IMR-90 (cell line): ENCODE measurements around the gene AKAP6. TPM values are rescaled to one million over a fixed set of nuclear protein-coding genes. Genes with fewer than 3 reads are reported as not detected.

Experiments used
- ATAC-seq: fragments of 200-7000 bp; cut with Tn5 transposase; 2 replicates; pipeline ENCODE4 v1.9.1; 2020; ENCODE audit warnings: low read depth, mild to moderate bottlenecking, moderate library complexity
- BruUV-seq: library from RNA; stranded (reverse); fragments of 400-500 nt; replicated peaks from 2 replicates; lab custom pipeline; 2021; lab: Mats Ljungman, UMichigan
- CTCF ChIA-PET: fragments of 300-600 bp; formaldehyde crosslinking; extraction: SDS; loops from one replicate; lab custom pipeline; 2021; ENCODE audit warnings: antibody characterized with exemption; lab: Yijun Ruan, JAX
- POLR2A ChIA-PET: fragments of 300-600 bp; sonication (Branson Sonifier 250); formaldehyde crosslinking; loops from one replicate; lab custom pipeline; 2022; ENCODE audit warnings: antibody characterized with exemption; ENCODE audit not compliant: unreplicated experiment; lab: Charles Lee
- DNase-seq: peaks from one replicate; pipeline ENCODE4 v3.0.0; 2013
- H2AFZ ChIP-seq: replicated peaks from 2 replicates; pipeline ENCODE3; 2013; ENCODE audit warnings: low read length, mild to moderate bottlenecking; ENCODE audit not compliant: poor library complexity
- H2AK5ac ChIP-seq: 2 replicates; pipeline ENCODE4 v1.6.1; 2013; ENCODE audit warnings: low read depth, low read length, inconsistent platforms
- H2AK9ac ChIP-seq: replicated peaks from 2 replicates; pipeline ENCODE3; 2013; ENCODE audit warnings: mild to moderate bottlenecking, low read depth, low read length, moderate library complexity; ENCODE audit not compliant: poor library complexity
- H2BK120ac ChIP-seq: 2 replicates; pipeline ENCODE4 v1.6.1; 2013; ENCODE audit warnings: low read depth, low read length, inconsistent platforms
- H2BK15ac ChIP-seq: 3 replicates; pipeline ENCODE4 v1.6.1; 2013; ENCODE audit warnings: low read depth, low read length, inconsistent platforms
- H2BK20ac ChIP-seq: 2 replicates; pipeline ENCODE4 v1.6.1; 2013; ENCODE audit warnings: low read depth, mild to moderate bottlenecking, inconsistent platforms, low read length, moderate library complexity
- H2BK5ac ChIP-seq: 2 replicates; pipeline ENCODE4 v1.6.1; 2013; ENCODE audit warnings: mild to moderate bottlenecking, low read depth, low read length, inconsistent platforms; ENCODE audit not compliant: poor library complexity, severe bottlenecking
- H3K14ac ChIP-seq: replicated peaks from 2 replicates; pipeline ENCODE4 v1.6.1; 2013; ENCODE audit warnings: low read depth, low read length, inconsistent platforms
- H3K18ac ChIP-seq: 2 replicates; pipeline ENCODE4 v1.6.1; 2013; ENCODE audit warnings: low read depth, low read length, control low read depth
- H3K23ac ChIP-seq: 2 replicates; pipeline ENCODE4 v1.6.1; 2013; ENCODE audit warnings: low read depth, low read length, inconsistent platforms
- H3K27ac ChIP-seq: 2 replicates; pipeline ENCODE4 v1.5.1; 2013; ENCODE audit warnings: mild to moderate bottlenecking, control low read depth, low read length; ENCODE audit not compliant: insufficient read depth
- H3K27me3 ChIP-seq: 2 replicates; pipeline ENCODE4 v1.6.1; 2013; ENCODE audit warnings: low read length; ENCODE audit not compliant: control insufficient read depth, insufficient read depth
- H3K36me3 ChIP-seq: 2 replicates; pipeline ENCODE4 v1.6.1; 2013; ENCODE audit warnings: low read length, mixed read lengths; ENCODE audit not compliant: control insufficient read depth, insufficient read depth
- H3K4ac ChIP-seq: 2 replicates; pipeline ENCODE4 v1.6.1; 2013; ENCODE audit warnings: low read depth, low read length, inconsistent platforms
- H3K4me1 ChIP-seq: 2 replicates; pipeline ENCODE4 v1.6.1; 2013; ENCODE audit warnings: low read length, mixed read lengths; ENCODE audit not compliant: control insufficient read depth, insufficient read depth
- H3K4me2 ChIP-seq: 2 replicates; pipeline ENCODE4 v1.6.1; 2013; ENCODE audit warnings: low read depth, mild to moderate bottlenecking, control low read depth, low read length, moderate library complexity
- H3K4me3 ChIP-seq: 2 replicates; pipeline ENCODE4 v1.5.1; 2013; ENCODE audit warnings: low read depth, mild to moderate bottlenecking, control low read depth, low read length, moderate library complexity; ENCODE audit not compliant: insufficient read depth
- H3K56ac ChIP-seq: 2 replicates; pipeline ENCODE4 v1.6.1; 2013; ENCODE audit warnings: low read length, inconsistent platforms; ENCODE audit not compliant: insufficient read depth; ENCODE audit errors: extremely low read depth
- H3K79me1 ChIP-seq, 2 experiments: 2 replicates each; pipeline ENCODE4 v1.6.1; 2013; ENCODE audit warnings: low read length in 2 of 2, inconsistent platforms in 1 of 2, low read depth in 1 of 2
- H3K9ac ChIP-seq: 2 replicates; pipeline ENCODE4 v1.6.1; 2013; ENCODE audit warnings: low read depth, low read length, control low read depth
- H3K9me1 ChIP-seq: 2 replicates; pipeline ENCODE4 v1.6.1; 2013; ENCODE audit warnings: low read length, inconsistent platforms; ENCODE audit not compliant: insufficient read depth
- H3K9me3 ChIP-seq: 2 replicates; pipeline ENCODE4 v1.6.1; 2013; ENCODE audit warnings: low read length; ENCODE audit not compliant: control insufficient read depth, insufficient read depth
- H4K20me1 ChIP-seq: 2 replicates; pipeline ENCODE4 v1.6.1; 2013; ENCODE audit warnings: low read length, inconsistent platforms; ENCODE audit not compliant: insufficient read depth
- H4K5ac ChIP-seq: 2 replicates; pipeline ENCODE4 v1.6.1; 2013; ENCODE audit warnings: mild to moderate bottlenecking, low read depth, low read length, control low read depth
- H4K8ac ChIP-seq, 2 experiments: 2 replicates each; pipeline ENCODE4 v1.6.1; 2013; ENCODE audit warnings: low read depth in 2 of 2, low read length in 2 of 2, control low read depth in 1 of 2, inconsistent platforms in 1 of 2
- H4K91ac ChIP-seq: 2 replicates; pipeline ENCODE4 v1.6.1; 2013; ENCODE audit warnings: low read depth, low read length, inconsistent platforms; ENCODE audit not compliant: insufficient read depth
- BHLHE40 ChIP-seq: fragments of 150-350 bp; IDR thresholded peaks from 2 replicates; pipeline ENCODE4 v1.6.1; 2016; ENCODE audit warnings: mild to moderate bottlenecking, low read depth, low read length
- CEBPB ChIP-seq: IDR thresholded peaks from 2 replicates; pipeline ENCODE4 v1.6.1; 2012; ENCODE audit warnings: low read depth, low read length, improper control_type of control experiment
- CHD1 ChIP-seq: IDR thresholded peaks from 2 replicates; pipeline ENCODE4 v1.6.1; 2012; ENCODE audit warnings: low read depth, low read length, improper control_type of control experiment
- CTCF ChIP-seq: conservative IDR thresholded peaks from 2 replicates; pipeline ENCODE4 v1.5.1; 2012; ENCODE audit warnings: mild to moderate bottlenecking, low read depth, low read length, improper control_type of control experiment
- ELK1 ChIP-seq: fragments of 150-350 bp; IDR thresholded peaks from 2 replicates; pipeline ENCODE4 v1.6.1; 2016; ENCODE audit warnings: low read depth, mild to moderate bottlenecking, low read length, moderate library complexity, borderline replicate concordance
- FOS ChIP-seq: fragments of 150-350 bp; IDR thresholded peaks from 2 replicates; pipeline ENCODE4 v1.6.1; 2016; ENCODE audit warnings: low read depth, low read length
- MAFK ChIP-seq: IDR thresholded peaks from 2 replicates; pipeline ENCODE4 v1.6.1; 2012; ENCODE audit warnings: low read depth, low read length, improper control_type of control experiment
- MAZ ChIP-seq: IDR thresholded peaks from 2 replicates; pipeline ENCODE4 v1.6.1; 2012; ENCODE audit warnings: low read depth, mild to moderate bottlenecking, low read length, improper control_type of control experiment, moderate library complexity, borderline replicate concordance
- MXI1 ChIP-seq: IDR thresholded peaks from 2 replicates; pipeline ENCODE4 v1.6.1; 2012; ENCODE audit warnings: low read depth, mild to moderate bottlenecking, low read length, moderate library complexity, borderline replicate concordance
- NFE2L2 ChIP-seq: fragments of 150-350 bp; IDR thresholded peaks from 2 replicates; pipeline ENCODE4 v1.6.1; 2016; ENCODE audit warnings: low read depth, mild to moderate bottlenecking, low read length
- POLR2A ChIP-seq: IDR thresholded peaks from 2 replicates; pipeline ENCODE4 v1.6.1; 2012; ENCODE audit warnings: mild to moderate bottlenecking, low read depth, low read length
- RAD21 ChIP-seq: IDR thresholded peaks from 2 replicates; pipeline ENCODE4 v1.6.1; 2012; ENCODE audit warnings: low read length, improper control_type of control experiment
- RFX5 ChIP-seq: IDR thresholded peaks from 2 replicates; pipeline ENCODE4 v1.8.0; 2012; ENCODE audit warnings: low read depth, mild to moderate bottlenecking, low read length, moderate library complexity
- SMC3 ChIP-seq: fragments of 150-350 bp; IDR thresholded peaks from 2 replicates; pipeline ENCODE4 v1.6.1; 2016; ENCODE audit warnings: low read depth, mild to moderate bottlenecking, antibody characterized with exemption, low read length, moderate library complexity
- USF2 ChIP-seq: fragments of 150-350 bp; IDR thresholded peaks from 2 replicates; pipeline ENCODE4 v1.6.1; 2017; ENCODE audit warnings: mild to moderate bottlenecking, antibody characterized with exemption, low read length, low read depth
- WGBS, 2 experiments: methylation state at CpG; one replicate each; pipeline versions ENCODE4 v1.1.5 to v1.1.7; 2013; ENCODE audit warnings: missing lambda C conversion rate in 2 of 2; ENCODE audit not compliant: insufficient read length in 1 of 2; ENCODE audit errors: extremely low coverage in 2 of 2; 5-methylcytosine and 5-hydroxymethylcytosine counted together
- dilution Hi-C: fragments of 300-500 bp; cut with HindIII; formaldehyde crosslinking; loops from one replicate; pipeline ENCODE4 v1.14.3; 2018; ENCODE audit warnings: low sequenced_read_pairs; ENCODE audit not compliant: unreplicated experiment
- in situ Hi-C: fragments of 300-500 bp; cut with MboI; formaldehyde crosslinking; loops from 3 replicates; pipeline ENCODE4 v1.14.3; 2019; ENCODE audit warnings: low sequenced_read_pairs, inconsistent platforms, mixed read lengths
- intact Hi-C: fragments of 100-400 bp; cut with micrococcal nuclease; formaldehyde crosslinking; loops from 2 replicates; pipeline ENCODE4 v1.10.0; 2022
- polyA plus RNA-seq, 3 experiments: library from polyadenylated mRNA; depleted of rRNA; stranded (reverse); fragments of >200 nt; gene quantifications; 2 replicates each; pipeline ENCODE4 v1.2.3, GENCODE V29; 2012; ENCODE audit warnings: low replicate concordance in 1 of 3
- total RNA-seq: library from RNA; depleted of rRNA; stranded (reverse); fragments of >200 nt; gene quantifications from 2 replicates; pipeline ENCODE4 v1.2.3, GENCODE V29; 2012

Gene AKAP6
- total and polyA plus RNA-seq, 2 of the 4 experiments (the other 2 are of a cell fraction), result 0.22 to 1.6 TPM

- Histone ChIP-seq H4K5ac (no peak overlapping the region), H2BK120ac (no peak overlapping the region), H2AK9ac (no peak overlapping the region), H3K36me3 (no peaks in the 10 kb centered on the region), H3K9me1 (no peaks in the 10 kb centered on the region), H2AK5ac (no peak overlapping the region), H3K4ac (no peak overlapping the region), H3K79me1 (no peaks in the 10 kb centered on the region), H3K4me3 (no peak overlapping the region), H3K18ac (no peak overlapping the region), H4K8ac (no peak overlapping the region), H3K56ac (no peak overlapping the region), H3K27me3 (no peaks in the 10 kb centered on the region), H3K27ac (no peak overlapping the region), H4K91ac (no peak overlapping the region), H2BK20ac (no peak overlapping the region), H3K4me1 (no peaks in the 10 kb centered on the region), H3K14ac (no peak overlapping the region), H3K4me2 (no peak overlapping the region), H2AFZ (no peak overlapping the region), H3K9ac (no peak overlapping the region), H4K20me1 (no peaks in the 10 kb centered on the region), H2BK15ac (no peak overlapping the region), H3K9me3 (no peaks in the 10 kb centered on the region; the same call in 1 of the 2 replicates), H2BK5ac (no peak overlapping the region), H3K23ac (no peak overlapping the region)
- intact Hi-C loops (no loop called here), dilution Hi-C loops (no loop called here), in situ Hi-C loops (no loop called here)
- DNase-seq (no peak), ATAC-seq (no peak)
- WGBS, 2 experiments, result no CpG with 5 or more reads among the region's 1 CpG
- CTCF ChIA-PET, result interaction anchor here (0.6 kb wide), 1 partner anchor 82 kb away, joined by 3 read pairs; no protein-coding TSS in a partner anchor
- no TSS peak for BruUV-seq
- POLR2A ChIA-PET, result no interaction called here
- TF ChIP-seq USF2, result no peak
- no peak for TF ChIP-seq CTCF
- TF ChIP-seq SMC3, result no peak
- TF ChIP-seq POLR2A, result no peak
- no peak for TF ChIP-seq MAZ
- no peak for TF ChIP-seq RFX5
- TF ChIP-seq NFE2L2, result no peak
- no peak for TF ChIP-seq CHD1
- no peak for TF ChIP-seq MXI1
- no peak for TF ChIP-seq RAD21
- TF ChIP-seq MAFK, result no peak
- TF ChIP-seq FOS, result no peak
- TF ChIP-seq BHLHE40, result no peak
- TF ChIP-seq ELK1, result no peak
- TF ChIP-seq CEBPB, result no peak
These were observed 473.2 kb downstream of the AKAP6 start for GRCh38 chr14:32802295-32802694.
